GM12865 (cell line): ENCODE results near the gene MYH14.

Source experiments
- DNase-seq: peaks from one replicate; pipeline ENCODE4 v3.0.0; 2010; ENCODE audit warnings: low read depth
- H3K4me3 ChIP-seq: 2 replicates; pipeline ENCODE4 v1.5.1; 2011; ENCODE audit warnings: mild to moderate bottlenecking, low read depth, low read length, control low read depth
- CTCF ChIP-seq: IDR thresholded peaks from 2 replicates; pipeline ENCODE4 v1.5.1; 2011; ENCODE audit warnings: low read length, control low read depth, low read depth, inconsistent platforms; ENCODE audit not compliant: insufficient read depth; ENCODE audit errors: missing control alignments

Gene MYH14

GRCh38 chr19:50252887-50253268, 49.5 kb downstream of the MYH14 start:
- H3K4me3 ChIP-seq: no peak overlapping the region
- TF ChIP-seq CTCF: no peak

DNA sequence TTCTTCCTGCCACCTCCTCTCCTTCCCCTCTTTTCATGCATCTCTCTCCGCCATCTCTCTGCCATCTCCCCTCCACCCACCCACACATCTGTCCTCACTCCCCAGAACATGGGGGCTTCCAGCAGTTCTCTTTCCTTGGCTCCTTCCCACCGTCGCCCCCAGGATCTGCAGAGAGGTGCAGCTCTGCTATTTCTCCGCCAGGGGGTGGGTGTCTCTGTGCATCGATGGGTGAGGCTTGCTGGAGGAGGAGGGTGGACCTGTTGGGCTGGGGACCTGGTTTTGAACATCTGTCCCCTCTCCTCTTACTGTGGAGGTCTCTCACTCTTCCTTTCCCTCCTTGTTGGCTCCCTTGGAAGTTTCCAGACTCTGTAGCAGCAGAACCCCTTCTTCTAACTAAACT, 51.7 kb downstream of the MYH14 start:
- DNase-seq: no peak
- peak; percentile 21 for TF ChIP-seq CTCF

More at GRCh38 chr19:50252887-50253268, 49.5 kb downstream of the MYH14 start:
- DNase-seq: no peak

GRCh38 chr19:50257141-50257540, 53.7 kb downstream of the MYH14 start:
- no peak for DNase-seq
- no peak for TF ChIP-seq CTCF
- H3K4me3 ChIP-seq: no peak overlapping the region

More for the DNA sequence above, 51.7 kb downstream of the MYH14 start:
- no peak overlapping the region for H3K4me3 ChIP-seq

GRCh38 chr19:50258918-50259372, 55.5 kb downstream of the MYH14 start:
- DNase-seq: peak; percentile 54
- TF ChIP-seq CTCF: peak; percentile 47
- H3K4me3 ChIP-seq: no peak overlapping the region

DNA sequence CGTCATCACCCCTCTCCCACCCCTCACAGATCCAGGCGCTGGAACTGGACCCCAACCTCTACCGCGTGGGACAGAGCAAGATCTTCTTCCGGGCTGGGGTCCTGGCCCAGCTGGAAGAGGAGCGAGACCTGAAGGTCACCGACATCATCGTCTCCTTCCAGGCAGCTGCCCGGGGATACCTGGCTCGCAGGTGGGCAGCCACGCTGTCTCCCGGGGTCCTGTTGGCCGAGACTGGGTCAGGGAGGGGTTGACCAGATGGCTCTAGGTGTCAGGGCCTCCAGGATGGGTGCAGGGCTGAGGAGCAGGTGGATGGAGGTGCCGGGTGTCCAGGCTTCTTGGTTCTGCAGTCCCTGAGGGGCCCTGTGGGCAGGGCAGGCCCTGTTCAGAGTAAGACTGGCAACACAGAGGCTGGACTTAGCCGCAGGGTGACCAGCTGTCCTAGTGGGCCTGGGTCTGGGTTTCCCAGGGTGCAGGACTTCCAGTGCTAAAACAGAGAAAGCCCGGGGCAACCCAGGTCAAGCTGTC, 58.1 kb downstream of the MYH14 start:
- DNase-seq: no peak
- H3K4me3 ChIP-seq: no peak overlapping the region
- no peak for TF ChIP-seq CTCF

- TF ChIP-seq CTCF: no peak
Observed at GRCh38 chr19:50263176-50263575, 59.8 kb downstream of the MYH14 start.

DNA sequence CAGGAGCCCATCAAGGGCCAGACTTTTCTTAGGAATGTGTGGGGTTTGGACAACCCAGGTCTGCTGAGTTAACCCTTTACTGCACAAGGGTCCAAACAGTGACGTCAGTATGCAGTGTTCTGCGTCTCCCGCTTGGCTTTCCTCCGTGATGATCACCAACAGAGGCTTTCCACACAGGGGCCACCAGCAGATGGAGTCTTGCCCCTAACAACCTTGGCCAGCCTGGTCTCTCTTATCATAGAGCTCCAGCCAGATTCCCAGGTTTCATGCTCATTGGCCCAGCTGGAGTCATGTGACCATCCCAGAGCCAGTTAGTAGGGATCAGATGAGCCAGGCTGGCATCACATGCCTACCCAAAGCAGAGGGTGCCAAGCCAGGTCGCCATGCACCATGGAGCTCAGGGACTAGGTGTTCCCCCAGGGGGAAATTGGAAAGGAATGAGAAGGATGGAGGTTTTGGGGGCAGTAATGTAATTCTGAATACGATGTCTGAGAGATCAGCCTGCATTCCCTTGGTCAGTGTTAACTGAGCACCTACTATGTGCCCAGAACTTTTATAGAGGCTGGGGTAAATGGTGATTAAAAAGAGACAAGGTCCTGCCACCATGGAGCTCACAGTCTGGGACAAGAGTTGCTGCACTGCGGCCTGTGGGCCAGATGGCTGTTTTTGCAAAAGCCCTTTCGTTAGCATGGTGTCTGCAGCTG, 61.2 kb downstream of the MYH14 start:
- no peak for TF ChIP-seq CTCF
- DNase-seq: no peak
- H3K4me3 ChIP-seq: no peak overlapping the region

More at GRCh38 chr19:50263176-50263575, 59.8 kb downstream of the MYH14 start:
- no peak for DNase-seq
- H3K4me3 ChIP-seq: no peak overlapping the region
